CD4-positive, CD25-positive, alpha-beta regulatory T cell (primary cell): ENCODE data around the gene PTH2. TPM values are rescaled to one million over a fixed set of nuclear protein-coding genes. Genes with fewer than 3 reads are reported as not detected.

Experiments used
- ATAC-seq, 2 donors: fragments of 150-1000 bp; cut with Tn5 transposase; one replicate each; pipeline ENCODE4 v1.10.0; 2021; ENCODE audit warnings: low read depth in 2 of 2, moderate number of reproducible peaks in 2 of 2, moderate library complexity in 1 of 2
- DNase-seq, 3 donors: peaks; one replicate each; pipeline versions ENCODE4 v3.0.0 to v3.0.0-alpha.2; 2012 to 2022; ENCODE audit warnings: mixed read lengths in 1 of 3
- H3K27ac ChIP-seq: one replicate; pipeline ENCODE4 v1.7.0; 2013; ENCODE audit warnings: mild to moderate bottlenecking, low read length; ENCODE audit not compliant: insufficient read depth, poor library complexity, severe bottlenecking
- H3K27me3 ChIP-seq: one replicate; pipeline ENCODE4 v1.7.0; 2013; ENCODE audit warnings: low read length; ENCODE audit not compliant: control insufficient read depth, insufficient read depth
- H3K36me3 ChIP-seq: one replicate; pipeline ENCODE4 v1.7.0; 2013; ENCODE audit warnings: mild to moderate bottlenecking, low read length, moderate library complexity; ENCODE audit not compliant: control insufficient read depth, insufficient read depth
- H3K4me1 ChIP-seq: 2 replicates; pipeline ENCODE4 v1.7.0; 2013; ENCODE audit warnings: mild to moderate bottlenecking, low read length; ENCODE audit not compliant: insufficient read depth, control insufficient read depth, poor library complexity, severe bottlenecking
- H3K4me3 ChIP-seq: one replicate; pipeline ENCODE4 v1.7.0; 2013; ENCODE audit warnings: low read depth, mild to moderate bottlenecking, low read length, moderate library complexity
- H3K9me3 ChIP-seq, 2 experiments: 1 replicate in 1 of 2; 2 replicates in 1 of 2; pipeline ENCODE4 v1.7.0; 2013; ENCODE audit warnings: low read length in 2 of 2, mild to moderate bottlenecking in 1 of 2, moderate library complexity in 1 of 2; ENCODE audit not compliant: control insufficient read depth in 2 of 2
- H3K27ac Mint-ChIP-seq, 3 donors: one replicate each; pipeline ENCODE4 v1.8.0; 2020 to 2022; ENCODE audit warnings: mild to moderate bottlenecking in 3 of 3, mixed read lengths in 3 of 3, moderate library complexity in 2 of 3
- H3K27me3 Mint-ChIP-seq: one replicate; pipeline ENCODE4 v1.8.0; 2022; ENCODE audit warnings: mild to moderate bottlenecking, mixed read lengths
- H3K36me3 Mint-ChIP-seq: one replicate; pipeline ENCODE4 v1.8.0; 2020; ENCODE audit warnings: mixed read lengths
- H3K4me1 Mint-ChIP-seq, 4 donors: one replicate each; pipeline ENCODE4 v1.8.0; 2020 to 2022; ENCODE audit warnings: mixed read lengths in 4 of 4, mild to moderate bottlenecking in 1 of 4
- H3K4me3 Mint-ChIP-seq, 4 donors: one replicate each; pipeline ENCODE4 v1.8.0; 2020 to 2022; ENCODE audit warnings: mild to moderate bottlenecking in 4 of 4, mixed read lengths in 4 of 4, moderate library complexity in 3 of 4
- H3K9me3 Mint-ChIP-seq, 7 donors: one replicate each; pipeline ENCODE4 v1.8.0; 2020 to 2022; ENCODE audit warnings: mixed read lengths in 7 of 7, mild to moderate bottlenecking in 3 of 7, moderate library complexity in 2 of 7
- polyA plus RNA-seq, 4 donors: library from polyadenylated mRNA; unstranded; fragments of 300-500 nt; fragmentation: Illumina TruSeq; gene quantifications; one replicate each; pipeline ENCODE4 v1.2.3, GENCODE V29; 2021
- total RNA-seq: library from RNA; stranded (reverse); gene quantifications from one replicate; pipeline ENCODE4 v1.2.3, GENCODE V29; 2022

The PTH2 gene
- total and polyA plus RNA-seq, 5 donors from 2014 or later: not detected

- Mint-ChIP-seq H3K4me3 (peak overlapping the region; percentile 63 to 88 (median 74)), H3K27me3 (peaks cover 89% of the 10 kb centered on the region), H3K9me3 (peaks cover 0 to 7% (median 1%) of the 10 kb centered on the region in 7 donors), H3K4me1 (peaks cover 0 to 46% (median 16%) of the 10 kb centered on the region in 4 donors), H3K27ac (no peak overlapping the region), H3K36me3 (peaks cover 3% of the 10 kb centered on the region)
- DNase-seq (no peak), ATAC-seq (no peak)
- Histone ChIP-seq H3K36me3 (no peaks in the 10 kb centered on the region), H3K27me3 (peaks cover 33% of the 10 kb centered on the region), H3K4me3 (no peak overlapping the region), H3K27ac (no peak overlapping the region), H3K4me1 (peaks cover 33% of the 10 kb centered on the region), H3K9me3 (no peaks in the 10 kb centered on the region)
Observed at GRCh38 chr19:49433240-49433901, 10.1 kb upstream of the PTH2 start.

- no peaks in the 10 kb centered on the region for H3K36me3 ChIP-seq
- Mint-ChIP-seq H3K4me1 (peaks cover 0 to 50% (median 18%) of the 10 kb centered on the region in 4 donors), H3K36me3 (peaks cover 3% of the 10 kb centered on the region), H3K4me3 (peak overlapping the region; percentile 5 to 63 (median 46)), H3K9me3 (peaks cover 0 to 7% (median 1%) of the 10 kb centered on the region in 7 donors), H3K27ac (no peak overlapping the region), H3K27me3 (peaks cover 89% of the 10 kb centered on the region)
- ATAC-seq (peak; percentile 65 to 69), DNase-seq (peak in 1 of 3 donors; percentile 69)
- H3K9me3 ChIP-seq: no peaks in the 10 kb centered on the region
- H3K27ac ChIP-seq: no peak overlapping the region
- H3K4me1 ChIP-seq: peaks cover 42% of the 10 kb centered on the region
- H3K27me3 ChIP-seq: peaks cover 31% of the 10 kb centered on the region
- H3K4me3 ChIP-seq: no peak overlapping the region
Observed at GRCh38 chr19:49432141-49433073, 9.2 kb upstream of the PTH2 start.

GRCh38 chr19:49431330-49431749 lies 8.1 kb upstream of the PTH2 start:
- ATAC-seq: no peak
- DNase-seq: peak in 1 of 3 donors; percentile 26
- no peak overlapping the region for H3K4me3 ChIP-seq
- Mint-ChIP-seq H3K4me1 (peaks cover 0 to 52% (median 18%) of the 10 kb centered on the region in 4 donors), H3K27ac (no peak overlapping the region), H3K36me3 (peaks cover 3% of the 10 kb centered on the region), H3K4me3 (no peak overlapping the region), H3K27me3 (peaks cover 89% of the 10 kb centered on the region), H3K9me3 (peaks cover 0 to 13% (median 1%) of the 10 kb centered on the region in 7 donors)
- no peaks in the 10 kb centered on the region for H3K36me3 ChIP-seq
- peaks cover 39% of the 10 kb centered on the region for H3K27me3 ChIP-seq
- H3K27ac ChIP-seq: no peak overlapping the region
- H3K9me3 ChIP-seq: no peaks in the 10 kb centered on the region
- peaks cover 36% of the 10 kb centered on the region for H3K4me1 ChIP-seq

GRCh38 chr19:49430678-49431329 lies 7.6 kb upstream of the PTH2 start:
- no peak for ATAC-seq
- Mint-ChIP-seq H3K27ac (peak overlapping the region in 1 of 3 donors; percentile 64), H3K9me3 (peaks cover 0 to 15% (median 1%) of the 10 kb centered on the region in 7 donors), H3K36me3 (peaks cover 3% of the 10 kb centered on the region), H3K4me3 (no peak overlapping the region), H3K27me3 (peaks cover 91% of the 10 kb centered on the region), H3K4me1 (peaks cover 0 to 51% (median 19%) of the 10 kb centered on the region in 4 donors)
- Histone ChIP-seq H3K36me3 (no peaks in the 10 kb centered on the region), H3K27ac (no peak overlapping the region), H3K4me3 (no peak overlapping the region), H3K4me1 (peaks cover 39% of the 10 kb centered on the region), H3K9me3 (no peaks in the 10 kb centered on the region), H3K27me3 (peaks cover 39% of the 10 kb centered on the region)
- DNase-seq: peak in 1 of 3 donors; percentile 47

GRCh38 chr19:49430172-49430677 lies 7.0 kb upstream of the PTH2 start:
- peaks cover 0 to 15% (median 1%) of the 10 kb centered on the region in 7 donors for H3K9me3 Mint-ChIP-seq
- Histone ChIP-seq H3K4me3 (no peak overlapping the region), H3K27me3 (peaks cover 43% of the 10 kb centered on the region), H3K9me3 (no peaks in the 10 kb centered on the region), H3K4me1 (peaks cover 39% of the 10 kb centered on the region), H3K36me3 (no peaks in the 10 kb centered on the region), H3K27ac (no peak overlapping the region)
- peaks cover 0 to 54% (median 18%) of the 10 kb centered on the region in 4 donors for H3K4me1 Mint-ChIP-seq
- H3K36me3 Mint-ChIP-seq: peaks cover 3% of the 10 kb centered on the region
- DNase-seq: no peak
- H3K27me3 Mint-ChIP-seq: peaks cover 91% of the 10 kb centered on the region
- H3K27ac Mint-ChIP-seq: no peak overlapping the region
- H3K4me3 Mint-ChIP-seq: no peak overlapping the region
- ATAC-seq: no peak

GRCh38 chr19:49428547-49429451 lies 5.6 kb upstream of the PTH2 start:
- H3K36me3 ChIP-seq: no peaks in the 10 kb centered on the region
- H3K4me1 Mint-ChIP-seq: peaks cover 1 to 67% (median 21%) of the 10 kb centered on the region in 4 donors
- H3K27ac Mint-ChIP-seq: no peak overlapping the region
- H3K27me3 Mint-ChIP-seq: peaks cover 91% of the 10 kb centered on the region
- H3K9me3 Mint-ChIP-seq: peaks cover 0 to 15% (median 1%) of the 10 kb centered on the region in 7 donors
- peaks cover 3% of the 10 kb centered on the region for H3K36me3 Mint-ChIP-seq
- H3K4me3 ChIP-seq: no peak overlapping the region
- peaks cover 44% of the 10 kb centered on the region for H3K27me3 ChIP-seq
- DNase-seq (no peak), ATAC-seq (no peak)
- H3K27ac ChIP-seq: no peak overlapping the region
- H3K4me3 Mint-ChIP-seq: peak overlapping the region in 2 of 4 donors; percentile 41 to 74
- peaks cover 45% of the 10 kb centered on the region for H3K4me1 ChIP-seq
- H3K9me3 ChIP-seq: no peaks in the 10 kb centered on the region
